ENCODE measurements around the gene CRMP1. TPM values are rescaled to one million over a fixed set of nuclear protein-coding genes. Genes with fewer than 3 reads are reported as not detected.

The CRMP1 gene
- total RNA-seq, 1 experiment from 2014 or later, result not detected

DNA sequence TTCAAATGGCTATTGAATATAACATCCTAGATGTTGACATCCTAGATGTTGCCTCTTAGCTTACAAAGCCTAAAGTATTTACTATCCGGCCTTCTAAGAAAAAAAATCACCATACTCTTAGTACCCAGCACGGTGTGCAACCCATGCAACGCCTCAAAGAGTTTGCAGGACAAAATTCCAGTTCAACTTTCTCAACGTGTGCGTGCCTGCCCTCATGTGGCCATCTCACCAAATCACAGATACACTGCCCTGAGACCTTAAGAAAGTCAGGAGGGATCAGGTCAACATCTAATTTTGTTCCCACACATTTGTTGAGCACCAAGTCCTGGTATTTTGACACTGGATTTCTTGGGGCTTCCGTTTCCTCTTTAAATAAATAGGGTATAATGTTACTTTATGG lies 68.3 kb downstream of the CRMP1 start:
- Histone ChIP-seq H3K27me3 (ENCODE audit: insufficient read depth, low read depth) (no peaks in the 10 kb centered on the region), H4K20me1 (ENCODE audit: insufficient read depth) (no peaks in the 10 kb centered on the region), H2AFZ (no peak overlapping the region), H3F3A (ENCODE audit: insufficient read depth, low read depth) (no peaks in the 10 kb centered on the region), H3K36me3 (ENCODE audit: low read depth) (no peaks in the 10 kb centered on the region), H3K9me3 (ENCODE audit: insufficient read depth, low read depth) (no peaks in the 10 kb centered on the region), H3K4me1 (replicated peaks; ENCODE audit: insufficient read depth) (no peaks in the 10 kb centered on the region), H3K27ac (no peak overlapping the region), H3K4me2 (no peak overlapping the region), H3K4me3 (no peak overlapping the region), H3K79me2 (ENCODE audit: low read depth) (no peaks in the 10 kb centered on the region), H3K9me2 (ENCODE audit: insufficient read depth) (no peaks in the 10 kb centered on the region)
- TF ChIP-seq, protein P1, sequence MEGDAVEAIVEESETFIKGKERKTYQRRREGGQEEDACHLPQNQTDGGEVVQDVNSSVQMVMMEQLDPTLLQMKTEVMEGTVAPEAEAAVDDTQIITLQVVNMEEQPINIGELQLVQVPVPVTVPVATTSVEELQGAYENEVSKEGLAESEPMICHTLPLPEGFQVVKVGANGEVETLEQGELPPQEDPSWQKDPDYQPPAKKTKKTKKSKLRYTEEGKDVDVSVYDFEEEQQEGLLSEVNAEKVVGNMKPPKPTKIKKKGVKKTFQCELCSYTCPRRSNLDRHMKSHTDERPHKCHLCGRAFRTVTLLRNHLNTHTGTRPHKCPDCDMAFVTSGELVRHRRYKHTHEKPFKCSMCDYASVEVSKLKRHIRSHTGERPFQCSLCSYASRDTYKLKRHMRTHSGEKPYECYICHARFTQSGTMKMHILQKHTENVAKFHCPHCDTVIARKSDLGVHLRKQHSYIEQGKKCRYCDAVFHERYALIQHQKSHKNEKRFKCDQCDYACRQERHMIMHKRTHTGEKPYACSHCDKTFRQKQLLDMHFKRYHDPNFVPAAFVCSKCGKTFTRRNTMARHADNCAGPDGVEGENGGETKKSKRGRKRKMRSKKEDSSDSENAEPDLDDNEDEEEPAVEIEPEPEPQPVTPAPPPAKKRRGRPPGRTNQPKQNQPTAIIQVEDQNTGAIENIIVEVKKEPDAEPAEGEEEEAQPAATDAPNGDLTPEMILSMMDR (conservative IDR thresholded peaks at IDR 0.05), result peak; percentile 61; the same call in 1 of the 2 replicates
- no peak for TF ChIP-seq EZH2 (IDR thresholded peaks at IDR 0.05; ENCODE audit: low read depth)
- ChIA-PET POLR2A (ENCODE audit: unreplicated experiment) (no interaction called here), CTCF (no interaction called here)
- BruUV-seq (replicated peaks), result no TSS peak
- DNase-seq, result peak in 1 of 2 experiments; percentile 19
- intact Hi-C loops (cut with micrococcal nuclease; ENCODE audit: unreplicated experiment), result loop anchor here (10.0 kb wide), 1 partner anchor 1340 kb away; no protein-coding TSS in a partner anchor

GRCh38 chr4:5824227-5824626 lies 68.7 kb downstream of the CRMP1 start:
- no peak for DNase-seq
- H3K36me3 ChIP-seq (ENCODE audit: low read depth), result no peaks in the 10 kb centered on the region
- H3K79me2 ChIP-seq (ENCODE audit: low read depth), result no peaks in the 10 kb centered on the region
- BruUV-seq (replicated peaks), result no TSS peak
- no peaks in the 10 kb centered on the region for H3F3A ChIP-seq (ENCODE audit: insufficient read depth, low read depth)
- H3K4me3 ChIP-seq, result no peak overlapping the region
- no peaks in the 10 kb centered on the region for H3K9me2 ChIP-seq (ENCODE audit: insufficient read depth)
- no peaks in the 10 kb centered on the region for H3K4me1 ChIP-seq (replicated peaks; ENCODE audit: insufficient read depth)
- H3K4me2 ChIP-seq, result no peak overlapping the region
- H3K27ac ChIP-seq, result no peak overlapping the region
- TF ChIP-seq, protein P1 (conservative IDR thresholded peaks at IDR 0.05), result no peak
- no peaks in the 10 kb centered on the region for H4K20me1 ChIP-seq (ENCODE audit: insufficient read depth)
- no peak overlapping the region for H2AFZ ChIP-seq
- POLR2A ChIA-PET (ENCODE audit: unreplicated experiment), result no interaction called here
- intact Hi-C loops (cut with micrococcal nuclease; ENCODE audit: unreplicated experiment), result loop anchor here (10.0 kb wide), 1 partner anchor 1339 kb away; no protein-coding TSS in a partner anchor
- no peaks in the 10 kb centered on the region for H3K9me3 ChIP-seq (ENCODE audit: insufficient read depth, low read depth)
- CTCF ChIA-PET, result no interaction called here
- no peaks in the 10 kb centered on the region for H3K27me3 ChIP-seq (ENCODE audit: insufficient read depth, low read depth)

- no peak overlapping the region for H2AFZ ChIP-seq
- no TSS peak for BruUV-seq (replicated peaks)
- H3K9me3 ChIP-seq (ENCODE audit: insufficient read depth, low read depth), result no peaks in the 10 kb centered on the region
- ChIA-PET CTCF (no interaction called here), POLR2A (ENCODE audit: unreplicated experiment) (no interaction called here)
- no peak for TF ChIP-seq EZH2 (IDR thresholded peaks at IDR 0.05; ENCODE audit: low read depth)
- TF ChIP-seq, protein P1 (conservative IDR thresholded peaks at IDR 0.05), result no peak
- intact Hi-C loops (cut with micrococcal nuclease; ENCODE audit: unreplicated experiment), result loop anchor here (10.0 kb wide), 1 partner anchor 1339 kb away; no protein-coding TSS in a partner anchor
- no peaks in the 10 kb centered on the region for H4K20me1 ChIP-seq (ENCODE audit: insufficient read depth)
- no peak overlapping the region for H3K27ac ChIP-seq
- H3K4me2 ChIP-seq, result no peak overlapping the region
- no peaks in the 10 kb centered on the region for H3K79me2 ChIP-seq (ENCODE audit: low read depth)
- no peak for DNase-seq
- no peak overlapping the region for H3K4me3 ChIP-seq
- no peaks in the 10 kb centered on the region for H3K36me3 ChIP-seq (ENCODE audit: low read depth)
- H3K4me1 ChIP-seq (replicated peaks; ENCODE audit: insufficient read depth), result no peaks in the 10 kb centered on the region
- H3K9me2 ChIP-seq (ENCODE audit: insufficient read depth), result no peaks in the 10 kb centered on the region
- H3K27me3 ChIP-seq (ENCODE audit: insufficient read depth, low read depth), result no peaks in the 10 kb centered on the region
- H3F3A ChIP-seq (ENCODE audit: insufficient read depth, low read depth), result no peaks in the 10 kb centered on the region
Measured at GRCh38 chr4:5823542-5824211, 69.2 kb downstream of the CRMP1 start.

Data from PC-9 (cell line).